H9 (cell line): ENCODE measurements around the gene DCTN1. TPM values are rescaled to one million over a fixed set of nuclear protein-coding genes. Genes with fewer than 3 reads are reported as not detected.

Experiments
- DNase-seq: peaks from one replicate; pipeline ENCODE4 v3.0.0-alpha.2; 2017
- H2AFZ ChIP-seq: one replicate; pipeline ENCODE4 v1.6.1; 2013; ENCODE audit warnings: mild to moderate bottlenecking, low read length, control low read depth, moderate library complexity
- H2AK5ac ChIP-seq: 2 replicates; pipeline ENCODE4 v1.6.1; 2013; ENCODE audit warnings: low read length, control low read depth, mixed read lengths; ENCODE audit not compliant: insufficient read length
- H2BK120ac ChIP-seq: one replicate; pipeline ENCODE4 v1.6.1; 2013; ENCODE audit warnings: low read depth, mild to moderate bottlenecking, low read length, control low read depth, inconsistent platforms; ENCODE audit not compliant: poor library complexity, severe bottlenecking
- H2BK12ac ChIP-seq: 2 replicates; pipeline ENCODE4 v1.6.1; 2013; ENCODE audit warnings: low read length, control low read depth, mixed read lengths, low read depth; ENCODE audit not compliant: insufficient read length
- H2BK15ac ChIP-seq: 2 replicates; pipeline ENCODE4 v1.6.1; 2013; ENCODE audit warnings: low read depth, low read length, control low read depth
- H2BK20ac ChIP-seq: one replicate; pipeline ENCODE4 v1.6.1; 2013; ENCODE audit warnings: low read depth, mild to moderate bottlenecking, low read length, control low read depth, inconsistent platforms; ENCODE audit not compliant: poor library complexity, severe bottlenecking
- H2BK5ac ChIP-seq: 2 replicates; pipeline ENCODE4 v1.6.1; 2013; ENCODE audit warnings: low read length, control low read depth, mixed read lengths; ENCODE audit not compliant: insufficient read length
- H3K14ac ChIP-seq: 2 replicates; pipeline ENCODE4 v1.6.1; 2013; ENCODE audit warnings: low read length, control low read depth; ENCODE audit not compliant: insufficient read depth
- H3K18ac ChIP-seq: 2 replicates; pipeline ENCODE4 v1.6.1; 2013; ENCODE audit warnings: low read depth, mild to moderate bottlenecking, mixed read lengths, low read length, control low read depth; ENCODE audit not compliant: insufficient read length
- H3K23ac ChIP-seq: 2 replicates; pipeline ENCODE4 v1.6.1; 2013; ENCODE audit warnings: low read length, control low read depth, mixed read lengths, low read depth; ENCODE audit not compliant: insufficient read length
- H3K23me2 ChIP-seq: 2 replicates; pipeline ENCODE4 v1.6.1; 2013; ENCODE audit warnings: low read depth, mild to moderate bottlenecking, mixed read lengths, low read length, control low read depth; ENCODE audit not compliant: insufficient read length, poor library complexity, severe bottlenecking
- H3K27ac ChIP-seq: 2 replicates; pipeline ENCODE4 v1.5.1; 2013; ENCODE audit warnings: low read length, control low read depth, mixed read lengths, low read depth; ENCODE audit not compliant: insufficient read length
- H3K27me3 ChIP-seq: 2 replicates; pipeline ENCODE4 v1.6.1; 2013; ENCODE audit warnings: low read length, control low read depth, inconsistent platforms; ENCODE audit not compliant: insufficient read depth
- H3K4ac ChIP-seq: 2 replicates; pipeline ENCODE4 v1.6.1; 2013; ENCODE audit warnings: low read depth, mild to moderate bottlenecking, control low read depth, inconsistent platforms, low read length, moderate library complexity
- H3K4me1 ChIP-seq: 2 replicates; pipeline ENCODE4 v1.6.1; 2013; ENCODE audit warnings: low read length, control low read depth, inconsistent platforms; ENCODE audit not compliant: insufficient read depth
- H3K4me2 ChIP-seq: 2 replicates; pipeline ENCODE4 v1.6.1; 2013; ENCODE audit warnings: low read length, control low read depth, mixed read lengths; ENCODE audit not compliant: insufficient read length, insufficient read depth
- H3K56ac ChIP-seq: 2 replicates; pipeline ENCODE4 v1.6.1; 2013; ENCODE audit warnings: low read depth, mild to moderate bottlenecking, mixed read lengths, low read length, control low read depth; ENCODE audit not compliant: insufficient read length
- H3K79me1 ChIP-seq: 2 replicates; pipeline ENCODE4 v1.6.1; 2013; ENCODE audit warnings: low read depth, mild to moderate bottlenecking, moderate library complexity, low read length, control low read depth, inconsistent platforms; ENCODE audit not compliant: insufficient read depth, poor library complexity, severe bottlenecking
- H3K79me2 ChIP-seq: 2 replicates; pipeline ENCODE4 v1.6.1; 2013; ENCODE audit warnings: low read length, control low read depth, inconsistent platforms; ENCODE audit not compliant: insufficient read depth
- H3K9ac ChIP-seq: 2 replicates; pipeline ENCODE4 v1.6.1; 2013; ENCODE audit warnings: low read length, control low read depth, mixed read lengths; ENCODE audit not compliant: insufficient read length; ENCODE audit errors: extremely low read depth
- H3K9me3 ChIP-seq: one replicate; pipeline ENCODE4 v1.6.1; 2013; ENCODE audit warnings: low read depth, low read length, inconsistent platforms; ENCODE audit not compliant: control insufficient read depth
- H3T11ph ChIP-seq: one replicate; pipeline ENCODE4 v1.6.1; 2013; ENCODE audit warnings: mild to moderate bottlenecking, low read length, control low read depth, inconsistent platforms
- H4K20me1 ChIP-seq: one replicate; pipeline ENCODE4 v1.6.1; 2013; ENCODE audit not compliant: control insufficient read depth, insufficient read length, insufficient read depth
- H4K5ac ChIP-seq: 2 replicates; pipeline ENCODE4 v1.6.1; 2013; ENCODE audit warnings: low read depth, mild to moderate bottlenecking, mixed read lengths, low read length, control low read depth; ENCODE audit not compliant: insufficient read length
- H4K8ac ChIP-seq: replicated peaks from 2 replicates; pipeline ENCODE4 v1.6.1; 2013; ENCODE audit warnings: low read length, control low read depth, mixed read lengths, low read depth; ENCODE audit not compliant: insufficient read length
- H4K91ac ChIP-seq: 2 replicates; pipeline ENCODE4 v1.6.1; 2013; ENCODE audit warnings: low read depth, mild to moderate bottlenecking, moderate library complexity, mixed read lengths, low read length, control low read depth; ENCODE audit not compliant: insufficient read length
- H3K27ac Mint-ChIP-seq, 3 experiments: 2 replicates in 2 of 3; 3 replicates in 1 of 3; pipeline ENCODE4 v1.8.0; 2020 to 2021; ENCODE audit warnings: mixed read lengths in 3 of 3, mild to moderate bottlenecking in 1 of 3, moderate library complexity in 1 of 3
- H3K27me3 Mint-ChIP-seq: 2 replicates; pipeline ENCODE4 v1.8.0; 2021; ENCODE audit warnings: low read depth, mild to moderate bottlenecking, moderate library complexity, mixed read lengths
- H3K36me3 Mint-ChIP-seq, 3 experiments: 2 replicates in 2 of 3; 3 replicates in 1 of 3; pipeline ENCODE4 v1.8.0; 2020 to 2021; ENCODE audit warnings: low read depth in 3 of 3, mixed read lengths in 3 of 3; ENCODE audit not compliant: insufficient read depth in 1 of 3
- H3K4me1 Mint-ChIP-seq, 2 experiments: 2 replicates each; pipeline ENCODE4 v1.8.0; 2020; ENCODE audit warnings: mixed read lengths in 2 of 2
- H3K4me3 Mint-ChIP-seq, 2 experiments: 2 replicates in 1 of 2; 3 replicates in 1 of 2; pipeline ENCODE4 v1.8.0; 2020 to 2021; ENCODE audit warnings: mild to moderate bottlenecking in 2 of 2, mixed read lengths in 2 of 2, moderate library complexity in 1 of 2
- H3K9me3 Mint-ChIP-seq, 2 experiments: 2 replicates in 1 of 2; 3 replicates in 1 of 2; pipeline ENCODE4 v1.8.0; 2020; ENCODE audit warnings: mild to moderate bottlenecking in 2 of 2, mixed read lengths in 2 of 2, moderate library complexity in 1 of 2
- CTCF ChIP-seq: fragments of 200-600 bp; sonication (generic); conservative IDR thresholded peaks from 3 replicates; pipeline ENCODE4 v1.8.0; 2021; ENCODE audit warnings: antibody characterized with exemption, mild to moderate bottlenecking
- WGBS: extraction: QIAGEN DNeasy Blood & Tissue Kit; methylation state at CpG from one replicate; pipeline ENCODE4 v1.1.7; 2013; ENCODE audit warnings: missing lambda C conversion rate, low lambda C conversion rate, mixed read lengths; ENCODE audit not compliant: insufficient read length; ENCODE audit errors: extremely low coverage; 5-methylcytosine and 5-hydroxymethylcytosine counted together
- total RNA-seq: library from RNA; stranded (reverse); gene quantifications from 2 replicates; pipeline ENCODE4 v1.2.1, GENCODE V29; 2021

The DCTN1 gene
- total RNA-seq, 1 experiment from 2014 or later, result 141 TPM

DNA sequence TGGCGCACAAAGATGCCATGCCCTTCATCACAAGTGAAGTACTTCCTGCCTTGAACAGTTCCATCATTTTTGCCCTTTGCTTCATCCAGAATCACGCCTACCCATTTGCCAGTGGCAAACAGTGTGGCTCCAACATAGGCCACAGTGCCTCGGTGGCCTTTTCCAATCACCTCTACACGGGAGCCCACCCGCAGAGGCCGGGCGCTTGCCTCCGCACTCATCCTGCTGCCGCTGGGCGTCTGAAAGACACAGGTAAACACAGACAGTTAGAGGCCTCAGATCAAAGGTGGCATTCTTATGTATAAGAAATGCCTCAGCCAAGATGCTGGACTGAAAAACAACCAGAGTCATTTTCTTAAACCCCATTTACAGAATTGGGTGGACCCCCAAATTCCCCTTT, 2.1 kb downstream of the DCTN1 start:
- Histone ChIP-seq H4K91ac (no peak overlapping the region), H4K5ac (no peak overlapping the region), H3K9me3 (no peaks in the 10 kb centered on the region), H3K79me2 (peaks cover 5% of the 10 kb centered on the region; the same call in 1 of the 2 replicates), H2BK12ac (no peak overlapping the region), H2BK120ac (no peak overlapping the region), H3K18ac (no peak overlapping the region), H3T11ph (no peak overlapping the region), H3K9ac (no peak overlapping the region), H3K27me3 (no peaks in the 10 kb centered on the region), H4K20me1 (no peaks in the 10 kb centered on the region), H3K23me2 (no peaks in the 10 kb centered on the region), H3K4me1 (peaks cover 7% of the 10 kb centered on the region), H3K27ac (no peak overlapping the region), H2AFZ (no peak overlapping the region), H3K23ac (no peak overlapping the region), H2AK5ac (no peak overlapping the region), H3K79me1 (peaks cover 11% of the 10 kb centered on the region), H3K4me2 (no peak overlapping the region), H3K14ac (no peak overlapping the region), H2BK15ac (no peak overlapping the region), H3K56ac (no peak overlapping the region), H2BK5ac (no peak overlapping the region), H2BK20ac (no peak overlapping the region), H3K4ac (no peak overlapping the region), H4K8ac (no peak overlapping the region)
- no peak for DNase-seq
- Mint-ChIP-seq H3K4me1 (peaks cover 40 to 50% of the 10 kb centered on the region in 2 experiments), H3K36me3 (peaks cover 9 to 23% (median 18%) of the 10 kb centered on the region in 3 experiments), H3K27me3 (no peaks in the 10 kb centered on the region), H3K4me3 (no peak overlapping the region), H3K9me3 (no peaks in the 10 kb centered on the region), H3K27ac (no peak overlapping the region)
- WGBS, result no CpG with 5 or more reads among the region's 10 CpGs
- TF ChIP-seq CTCF, result no peak
